Kidney glomerular epithelial cell (primary cell): Measurements from ENCODE around the gene COL4A6.
"Not testable (repeated sequence)": the region's sequence is repeated elsewhere in the genome, so short reads cannot be mapped to it uniquely, and the experiment has no call there.

ENCODE experiments used
- DNase-seq: peaks from one replicate; lab custom pipeline; 2025; lab: John Stamatoyannopoulos, UW

Gene COL4A6

DNA sequence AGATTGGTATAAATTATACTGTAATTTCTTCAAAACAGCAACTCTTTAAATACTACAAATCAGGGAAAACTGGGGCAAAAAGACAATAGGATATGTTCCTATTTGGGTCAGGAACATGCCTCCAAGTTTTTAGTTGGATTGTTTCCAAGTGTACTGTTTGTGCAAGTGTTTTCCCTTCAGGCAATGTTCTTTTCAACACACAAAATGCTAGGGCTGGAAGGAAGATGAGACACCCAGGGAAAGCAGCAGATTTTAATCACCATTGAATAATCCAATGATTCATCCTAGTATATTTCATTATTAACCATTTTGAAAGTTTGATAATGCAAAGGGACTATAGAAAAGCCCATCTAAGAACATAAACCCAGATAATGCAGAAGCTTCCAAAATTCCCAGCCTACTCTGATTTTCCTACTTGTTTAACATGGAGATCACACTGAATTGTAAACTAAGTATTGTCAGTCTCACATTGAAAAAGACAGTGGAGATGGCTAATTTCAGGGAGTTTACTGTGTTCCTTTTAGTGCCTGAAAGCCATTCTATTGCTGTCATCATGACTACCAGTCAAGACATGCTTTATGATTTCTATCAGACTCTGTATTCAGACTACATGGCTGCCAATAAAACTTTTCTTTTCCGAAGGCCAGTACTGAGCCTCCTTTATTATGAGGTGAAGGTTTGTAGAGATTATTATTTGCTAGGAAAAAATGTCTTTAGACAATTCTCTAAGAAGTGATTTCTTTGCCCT lies 38.6 kb downstream of the COL4A6 start:
- DNase-seq, result no peak

DNA sequence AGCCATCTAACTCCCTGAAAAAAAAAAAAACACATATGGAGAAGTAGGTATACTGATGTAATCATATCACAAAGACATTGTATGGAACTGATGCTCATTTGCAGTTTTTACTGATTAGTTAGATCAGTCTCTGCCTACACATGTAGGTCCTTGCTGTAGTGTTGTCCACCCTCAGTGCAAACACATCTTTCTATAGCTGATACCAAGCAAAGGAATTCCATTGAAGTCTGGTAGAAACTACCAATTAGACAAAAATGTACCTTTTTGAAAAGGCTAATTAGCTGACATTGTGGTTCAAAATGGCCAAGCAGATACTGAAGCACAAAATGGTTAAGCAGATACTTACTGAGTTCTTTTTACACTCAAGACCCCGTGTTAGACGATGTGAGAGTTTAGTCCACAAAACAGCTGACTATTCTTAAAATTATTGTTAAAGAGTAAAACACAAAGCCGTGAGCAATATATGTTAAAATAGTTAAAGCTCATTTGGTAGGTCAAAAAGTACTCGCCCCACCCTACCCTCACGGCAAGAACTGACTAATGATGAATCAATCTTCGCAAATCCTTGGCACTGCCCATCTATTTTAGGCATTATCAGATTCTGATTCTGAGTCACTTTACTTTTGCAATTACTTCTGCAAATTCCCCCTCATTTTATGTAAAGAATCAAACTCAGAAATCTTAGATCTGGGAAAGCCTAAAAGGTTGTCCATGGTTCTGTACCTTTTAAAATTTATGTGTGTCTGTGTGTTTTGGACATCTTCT lies 40.4 kb downstream of the COL4A6 start:
- no peak for DNase-seq

DNA sequence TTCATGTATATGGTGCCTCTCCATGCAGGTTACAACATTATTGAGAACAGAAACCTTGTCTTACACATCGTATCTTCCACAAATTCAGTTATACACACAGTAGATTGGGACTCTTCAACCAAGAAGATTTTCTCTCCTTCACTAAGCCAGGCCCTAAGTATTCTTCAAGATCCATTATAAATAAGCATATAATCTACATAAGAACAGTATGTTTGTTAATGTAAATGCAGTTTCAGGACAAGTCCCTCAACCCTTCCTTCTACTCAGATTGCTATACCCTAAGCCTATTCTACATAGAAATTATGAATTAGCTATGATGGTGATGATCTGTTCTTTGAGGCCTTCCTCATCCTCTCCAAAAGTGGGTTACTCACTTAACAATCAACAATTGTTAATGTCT lies 41.2 kb downstream of the COL4A6 start:
- DNase-seq, result no peak

DNA sequence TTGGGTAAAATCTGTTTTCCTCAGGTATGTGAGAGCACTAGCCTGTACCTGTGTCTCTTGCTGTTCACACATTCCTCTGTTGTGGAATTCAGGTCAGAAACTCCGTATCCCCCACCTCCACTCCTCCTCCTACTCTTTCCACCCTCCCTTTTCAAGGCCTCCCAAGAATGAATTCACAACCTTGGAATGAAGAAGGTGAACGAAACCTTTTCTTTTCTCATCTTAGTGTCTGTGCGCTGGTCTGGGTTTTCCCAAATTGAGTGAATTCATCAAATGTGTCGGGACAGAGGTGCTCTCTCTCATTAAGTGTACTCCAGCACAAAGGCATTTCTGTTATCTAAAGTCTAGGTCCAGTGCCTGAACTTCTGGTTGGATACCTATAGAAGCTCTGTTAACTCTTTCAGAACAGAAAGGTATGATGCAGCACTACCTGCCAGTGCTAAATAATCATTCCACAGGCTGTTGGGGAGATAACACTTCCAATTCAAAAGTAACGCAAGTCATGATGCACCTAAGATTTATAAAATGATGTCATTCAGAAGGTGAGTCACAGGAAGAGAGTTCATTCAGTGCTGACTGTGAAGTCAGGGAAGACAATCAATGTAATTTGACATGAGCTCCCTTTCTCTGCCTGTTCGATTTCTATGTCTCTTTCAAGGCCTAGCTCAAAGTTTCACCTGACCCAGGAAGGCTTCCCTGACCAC lies 41.9 kb downstream of the COL4A6 start:
- peak; percentile 66 for DNase-seq

DNA sequence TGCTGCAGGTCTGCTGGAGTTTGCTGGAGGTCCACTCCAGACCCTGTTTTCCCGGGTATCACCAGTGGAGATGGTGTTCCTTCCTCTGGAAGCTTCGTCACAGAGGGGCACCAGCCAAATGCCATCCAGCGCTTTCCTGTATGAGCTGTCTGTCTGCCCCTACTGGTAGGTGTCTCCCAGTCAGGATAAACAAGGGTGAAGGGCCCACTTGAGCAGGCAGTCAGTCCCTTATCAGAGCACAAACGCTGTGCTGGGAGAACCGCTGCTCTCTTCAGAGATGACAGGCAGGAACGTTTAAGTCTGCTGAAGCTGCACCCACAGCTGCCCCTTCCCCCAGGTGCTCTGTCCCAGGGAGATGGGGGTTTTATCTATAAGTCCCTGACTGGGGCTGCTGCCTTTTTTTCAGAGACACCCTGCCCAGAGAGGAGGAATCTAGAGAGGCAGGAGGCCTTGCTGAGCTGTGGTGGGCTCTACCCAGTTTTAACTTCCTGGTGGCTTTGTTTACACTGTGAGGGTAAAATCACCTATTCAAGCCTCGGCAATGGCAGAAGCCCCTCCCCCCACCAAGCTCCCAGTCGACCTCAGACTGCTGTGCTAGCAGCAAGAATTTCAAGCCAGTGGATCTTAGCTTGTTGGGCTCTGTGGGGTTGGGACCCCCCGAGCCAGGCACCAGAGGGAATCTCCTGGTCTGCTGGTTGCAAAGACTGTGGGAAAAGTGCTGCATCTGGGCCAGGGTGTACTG lies 47.1 kb downstream of the COL4A6 start:
- DNase-seq, result not testable (repeated sequence)

DNA sequence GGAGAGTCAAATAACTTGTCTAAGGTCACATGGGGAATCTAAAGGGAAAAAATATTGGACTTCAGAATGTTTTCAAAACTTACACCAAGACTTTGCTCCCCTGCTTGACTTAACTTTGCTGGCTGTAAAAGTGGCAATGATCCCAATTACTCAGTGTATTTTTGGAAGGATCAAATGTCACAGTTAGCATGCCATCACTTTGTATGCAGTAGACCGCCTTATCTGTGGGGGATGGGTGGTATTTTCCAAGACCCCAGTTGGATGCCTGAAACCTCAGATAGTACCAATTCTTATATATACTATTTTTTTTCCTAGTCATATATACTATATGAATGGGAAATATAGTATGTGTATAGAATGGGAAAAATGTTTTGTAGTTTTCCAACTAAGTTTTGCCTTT lies 53.4 kb downstream of the COL4A6 start:
- DNase-seq, result no peak

DNA sequence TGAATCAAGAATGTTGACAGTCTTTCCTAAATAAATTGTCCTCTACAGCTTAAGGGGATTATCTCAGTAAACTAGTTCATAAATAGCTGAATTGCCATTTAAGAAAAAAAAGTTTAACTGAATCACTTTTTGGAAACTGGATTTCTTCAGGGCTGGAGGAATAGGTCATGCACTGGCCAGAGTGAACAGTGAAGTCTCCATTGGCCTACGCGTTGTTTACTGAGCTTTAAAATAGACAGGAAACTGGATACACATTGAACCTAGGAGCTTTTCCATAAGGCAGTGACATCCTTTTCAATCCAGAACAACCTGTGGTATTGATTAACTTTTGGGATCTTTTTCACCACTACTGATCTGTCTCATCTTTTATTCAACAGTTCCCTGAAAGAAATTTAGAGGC lies 58.0 kb downstream of the COL4A6 start:
- DNase-seq, result no peak

DNA sequence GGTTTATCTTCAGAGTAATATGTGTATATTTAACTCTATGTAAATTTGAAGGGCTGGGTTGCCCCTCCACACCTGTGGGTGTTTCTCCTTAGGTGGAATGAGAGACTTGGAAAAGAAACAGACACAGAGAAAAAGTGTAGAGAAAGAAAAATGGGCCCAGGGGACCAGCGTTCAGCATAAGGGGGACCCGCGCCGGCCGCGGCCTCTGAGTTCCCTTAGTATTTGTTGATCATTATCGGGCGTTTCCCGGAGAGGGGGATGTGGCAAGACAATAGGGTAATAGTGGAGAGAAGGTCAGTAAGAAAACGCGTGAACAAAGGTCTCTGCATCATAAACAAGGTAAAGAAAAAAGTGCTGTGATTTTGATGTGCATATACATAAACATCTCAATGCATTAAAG lies 61.4 kb downstream of the COL4A6 start:
- not testable (repeated sequence) for DNase-seq

DNA sequence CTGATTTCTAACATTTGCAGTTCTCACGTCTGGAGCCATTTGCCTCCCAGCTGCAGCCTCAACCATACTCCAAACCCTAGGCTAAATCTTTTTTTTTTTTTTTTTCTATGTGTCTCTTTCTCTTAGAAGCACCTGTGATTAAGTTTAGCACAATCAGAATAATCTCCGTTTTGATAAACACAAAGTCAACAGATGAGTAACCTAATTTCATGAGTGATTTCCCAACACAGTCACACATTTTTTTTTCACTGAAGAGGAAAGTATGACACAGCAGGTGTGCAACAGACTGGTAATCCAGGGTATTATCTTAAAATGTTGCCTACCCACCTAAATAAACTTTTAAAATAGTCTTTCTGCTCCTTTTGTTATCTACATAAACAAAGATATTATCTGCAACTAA lies 62.6 kb downstream of the COL4A6 start:
- DNase-seq, result not testable (repeated sequence)

DNA sequence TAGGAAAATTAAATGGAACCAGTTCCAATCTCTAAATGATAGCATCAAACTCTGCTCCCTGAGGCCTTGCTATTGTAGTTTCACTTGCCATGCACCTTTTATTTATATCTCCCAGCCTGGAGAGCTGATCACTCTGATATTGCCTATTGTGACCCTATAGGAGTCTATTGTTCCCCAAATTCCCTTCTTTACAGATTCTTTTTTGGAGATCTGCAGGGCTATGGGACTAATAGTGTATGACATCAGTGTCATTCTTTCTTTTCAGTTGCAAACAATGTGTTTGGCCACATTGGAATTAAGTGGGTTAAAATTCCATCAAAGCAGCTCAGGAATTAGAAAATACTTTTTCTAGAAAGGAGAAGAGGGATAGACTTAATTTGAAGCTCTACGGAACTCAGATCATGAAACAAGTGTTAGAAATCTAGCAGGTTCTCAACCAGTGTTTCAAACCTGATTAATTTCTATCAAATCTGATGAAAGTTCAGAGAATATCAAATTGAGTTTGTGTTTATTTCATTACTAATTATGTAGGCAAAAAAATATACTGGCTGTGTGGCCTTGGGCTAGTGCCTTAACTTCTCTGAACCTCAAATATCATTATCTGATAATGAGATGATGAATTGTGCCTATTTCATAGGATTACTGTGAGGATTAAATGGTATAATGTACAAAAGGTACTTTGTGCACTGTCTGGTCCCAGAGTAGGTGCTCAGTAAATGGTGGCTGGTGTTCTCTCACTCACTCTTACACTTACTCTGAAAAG lies 71.4 kb downstream of the COL4A6 start:
- DNase-seq, result no peak

DNA sequence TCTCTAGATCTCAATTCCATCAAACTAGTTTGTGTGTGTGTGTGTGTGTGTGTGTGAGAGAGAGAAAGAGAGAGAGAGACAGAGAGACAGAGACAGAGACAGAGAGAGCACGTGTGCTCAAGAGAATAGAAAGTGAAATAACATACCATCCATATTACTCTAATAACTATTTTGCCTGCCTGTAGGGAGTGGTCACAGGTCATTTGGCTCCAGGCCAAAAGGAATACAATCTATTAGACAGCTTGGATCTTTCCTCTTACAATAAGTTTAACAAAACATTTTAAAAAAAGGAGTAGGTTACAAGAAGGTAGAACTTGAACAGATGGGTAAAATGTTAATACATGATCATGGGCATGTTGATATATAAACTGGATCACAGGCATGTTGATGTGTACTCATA lies 76.2 kb downstream of the COL4A6 start:
- no peak for DNase-seq

DNA sequence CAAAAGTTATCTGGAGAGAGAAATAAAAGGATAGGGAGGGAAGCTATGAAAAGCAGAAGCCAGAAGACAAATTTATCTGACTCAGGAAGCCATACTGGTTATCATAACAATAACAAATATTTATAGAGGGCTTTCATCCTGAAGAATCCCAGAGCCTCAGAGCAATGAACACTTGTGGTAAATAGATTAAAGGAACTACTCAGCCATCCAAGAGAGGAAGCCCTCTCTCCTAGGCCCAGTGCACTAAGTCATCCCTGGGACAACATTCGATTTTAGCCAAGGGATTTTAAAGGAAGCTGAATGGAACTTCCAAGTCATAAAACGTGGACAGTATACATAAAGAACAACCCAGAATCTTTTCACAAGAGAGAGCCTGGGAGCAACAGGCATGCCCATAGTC lies 76.9 kb downstream of the COL4A6 start:
- DNase-seq, result no peak

DNA sequence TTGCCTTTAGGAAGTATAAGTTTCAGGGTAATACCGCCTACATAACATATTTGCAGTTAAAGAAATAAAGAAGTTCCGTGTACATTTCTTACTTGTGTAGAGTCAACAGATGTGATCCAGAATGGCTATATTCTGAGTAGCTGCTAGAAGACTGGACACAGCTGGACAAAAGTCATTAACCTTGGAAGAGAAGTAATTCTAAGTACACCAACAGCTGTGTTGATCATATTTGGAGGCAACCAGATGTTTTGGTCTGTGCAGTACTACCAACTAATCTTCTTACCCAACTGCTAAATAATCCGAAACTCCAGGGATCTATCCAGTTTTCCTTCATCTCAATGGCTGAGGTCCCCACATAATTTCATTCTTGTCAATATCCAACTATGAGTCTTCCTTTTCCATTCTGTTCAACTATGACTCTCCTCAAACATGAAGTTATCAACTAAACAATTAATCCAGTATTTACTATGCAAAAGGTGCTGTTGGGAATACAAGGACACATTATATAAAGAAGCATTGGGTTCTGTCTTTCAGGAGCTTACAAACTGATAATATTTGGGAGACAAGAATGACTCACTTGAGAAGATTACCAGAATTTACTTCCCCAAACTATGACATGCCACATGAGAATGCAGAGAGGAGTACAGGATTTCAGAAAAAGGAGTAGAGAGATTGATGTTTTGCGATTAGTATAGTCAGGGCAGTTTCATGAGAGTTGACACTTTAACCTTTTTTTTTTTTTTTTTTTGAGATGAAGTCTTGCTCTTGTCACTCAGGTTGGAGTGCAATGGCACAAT lies 78.2 kb downstream of the COL4A6 start:
- DNase-seq, result no peak

DNA sequence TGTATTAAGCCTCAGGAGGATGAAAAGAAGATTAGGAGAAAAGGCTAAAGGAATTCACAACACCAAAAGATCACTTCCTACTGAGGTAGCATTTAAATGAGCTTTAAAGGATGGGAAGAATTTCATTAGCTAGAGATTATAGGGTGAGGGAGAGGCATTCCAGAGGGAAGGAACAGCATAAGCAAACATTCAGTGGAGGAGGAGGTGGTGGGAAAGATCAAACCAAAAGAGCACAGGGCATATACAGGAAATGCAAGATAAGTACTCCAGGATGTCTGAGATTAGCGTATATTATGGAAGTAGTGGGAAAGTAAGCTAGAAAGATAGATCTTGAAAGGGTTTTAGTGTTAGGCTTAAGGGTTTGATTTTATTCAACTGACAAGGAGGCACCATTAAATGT lies 84.8 kb downstream of the COL4A6 start:
- DNase-seq, result no peak

DNA sequence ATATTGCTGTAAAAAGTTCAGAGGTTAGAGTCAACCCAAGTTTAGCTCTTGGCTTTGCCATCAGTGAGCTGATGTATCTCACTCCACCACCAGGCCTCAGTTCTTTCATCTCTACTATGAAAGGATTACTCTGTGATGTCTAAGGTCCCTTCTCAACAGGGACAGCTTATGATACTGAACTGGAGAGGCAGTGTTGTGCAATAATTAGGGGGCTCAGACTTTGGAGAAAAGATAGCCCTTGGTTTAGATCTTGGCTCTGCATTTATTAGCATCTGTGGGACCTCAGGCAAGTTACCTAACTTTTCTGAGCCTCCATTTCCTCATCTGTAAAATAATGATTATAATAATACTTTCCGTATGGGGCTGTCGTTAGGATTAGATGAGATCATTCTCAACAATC lies 89.0 kb downstream of the COL4A6 start:
- no peak for DNase-seq

DNA sequence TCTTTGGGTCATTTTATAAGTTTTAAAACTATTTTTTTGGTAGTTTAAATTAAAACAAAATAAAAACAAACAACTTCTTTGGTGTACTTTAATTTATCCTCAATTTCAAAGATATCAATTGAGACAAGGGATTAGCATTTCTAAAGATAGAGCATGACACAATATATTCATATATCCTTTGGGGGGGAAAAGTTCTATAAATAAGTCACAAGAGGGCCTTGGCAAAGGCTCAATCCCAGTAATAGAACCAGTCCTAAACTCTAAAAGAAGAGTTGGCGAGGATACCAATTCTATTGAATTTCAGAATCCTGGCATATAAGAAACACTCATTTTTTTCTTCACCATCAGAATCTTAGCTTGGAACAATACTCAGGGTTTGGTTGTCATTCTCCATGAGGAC lies 89.7 kb downstream of the COL4A6 start:
- no peak for DNase-seq

DNA sequence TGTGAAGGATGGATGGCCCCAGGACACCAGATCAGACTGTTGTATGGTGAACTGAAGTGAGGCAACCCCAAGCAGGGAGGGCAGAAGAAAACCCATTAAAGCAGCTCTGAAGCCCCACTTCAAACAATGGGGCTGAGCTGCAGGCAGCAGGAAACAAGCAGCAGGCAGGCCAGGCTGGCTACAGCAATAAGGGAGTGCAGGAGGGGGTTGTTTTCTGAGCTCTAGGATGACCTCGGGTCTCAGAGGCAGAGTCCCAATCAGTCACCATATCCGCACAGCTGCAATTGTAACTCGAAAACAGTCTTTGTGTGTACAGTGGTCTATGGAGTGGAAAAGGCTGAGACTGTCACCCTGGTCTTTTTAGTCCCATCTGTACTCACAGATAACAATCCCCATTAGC lies 90.4 kb downstream of the COL4A6 start:
- DNase-seq, result no peak

DNA sequence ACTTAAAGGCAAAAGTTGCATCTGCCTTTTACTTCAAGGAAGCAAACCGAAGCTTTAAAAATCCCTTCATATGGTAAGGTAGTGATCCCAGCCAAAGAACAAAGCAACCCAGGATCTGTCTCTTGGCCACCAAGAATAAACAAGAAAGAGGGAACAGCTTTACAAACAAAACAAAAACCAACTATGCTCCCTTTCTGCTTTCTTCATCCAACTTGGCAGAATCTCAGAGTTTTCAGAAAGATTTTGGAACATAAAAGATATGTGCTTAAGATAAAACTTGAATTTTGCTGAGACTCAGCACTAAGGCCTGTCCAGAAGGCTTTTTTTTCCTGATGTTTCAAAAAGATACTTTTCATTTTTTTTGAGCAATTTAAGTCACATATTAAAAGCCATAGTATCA lies 94.0 kb downstream of the COL4A6 start:
- DNase-seq, result no peak

DNA sequence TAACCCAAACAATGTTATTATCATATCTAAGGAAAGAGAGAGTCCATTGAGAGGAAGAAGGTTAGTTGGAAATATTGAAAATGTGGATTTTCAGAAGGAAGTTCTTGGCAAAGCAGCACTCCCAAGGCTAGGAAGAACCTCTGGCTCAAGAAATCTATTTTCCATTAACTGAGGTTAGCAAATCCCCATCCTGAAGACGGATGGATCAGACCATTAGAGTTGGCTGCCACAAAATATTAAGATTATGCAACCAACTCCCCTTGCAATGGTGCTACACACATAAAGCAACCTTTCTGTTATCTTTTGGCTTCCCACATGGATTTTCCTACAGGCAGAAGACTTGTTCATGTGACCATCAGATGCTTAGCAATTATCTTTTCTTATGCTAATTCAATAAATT lies 96.3 kb downstream of the COL4A6 start:
- DNase-seq, result no peak

DNA sequence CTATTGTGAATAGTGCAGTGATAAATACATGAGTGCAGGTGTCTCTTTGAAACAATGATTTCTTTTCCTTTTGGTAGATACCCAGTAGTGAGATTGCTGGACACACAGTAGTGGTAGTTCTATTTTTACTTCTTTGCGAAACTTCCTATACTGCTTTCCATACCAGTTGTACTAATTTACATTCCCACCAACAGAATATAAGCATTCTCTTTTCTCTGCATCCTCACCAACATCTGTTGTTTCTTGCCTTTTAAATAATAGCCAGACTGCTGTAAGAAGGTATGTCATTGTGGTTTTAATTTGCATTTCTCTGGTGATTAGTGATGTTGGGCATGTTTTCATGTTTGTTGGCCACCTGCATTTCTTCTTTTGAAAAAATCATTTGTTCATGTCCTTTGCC lies 105.9 kb downstream of the COL4A6 start:
- no peak for DNase-seq
